A549 (cell line): ENCODE results near the gene SPSB1. TPM values are rescaled to one million over a fixed set of nuclear protein-coding genes. Genes with fewer than 3 reads are reported as not detected.
A peak's percentile ranks its signal among the peaks of the same experiment; 100 is the strongest.

Experiments used
- ATAC-seq, 2 experiments: fragments of 200-7000 bp in 1 of 2; fragments of >200 bp in 1 of 2; cut with Nextera tagmentation in 1 of 2; cut with Tn5 transposase in 1 of 2; 3 replicates each; pipeline versions ENCODE4 v1.8.0 to v1.9.1; 2018 to 2020; ENCODE audit warnings: mild to moderate bottlenecking in 1 of 2, moderate library complexity in 1 of 2
- CTCF ChIA-PET: fragments of 300-600 bp; sonication (Branson Sonifier 250); formaldehyde crosslinking; extraction: SDS; loops from one replicate; lab custom pipeline; 2021; ENCODE audit warnings: antibody characterized with exemption, inconsistent platforms; lab: Yijun Ruan, JAX
- POLR2A ChIA-PET: fragments of 350-600 bp; formaldehyde crosslinking; extraction: SDS; loops from one replicate; lab custom pipeline; 2021; ENCODE audit warnings: antibody characterized with exemption, inconsistent platforms; lab: Yijun Ruan, JAX
- DNase-seq, 2 experiments: peaks; one replicate each; pipeline versions ENCODE4 v3.0.0 to v3.0.0-alpha.2; 2011 to 2016; ENCODE audit warnings: low read depth in 1 of 2, low spot score in 1 of 2
- FAIRE-seq: peaks from 2 replicates; lab custom pipeline; 2011; peaks lifted over from hg19 to GRCh38; lab: Jason Lieb, UNC
- H3K27ac ChIP-seq, 2 experiments: fragments of >200 bp; sonication (Bioruptor Twin); formaldehyde crosslinking; 3 replicates each; pipeline ENCODE4 v1.5.1; 2016 to 2017
- H3K4me1 ChIP-seq: fragments of >200 bp; sonication (Bioruptor Twin); formaldehyde crosslinking; 3 replicates; pipeline ENCODE4 v1.6.1; 2016
- H3K4me2 ChIP-seq: fragments of >200 bp; sonication (Bioruptor Twin); formaldehyde crosslinking; 3 replicates; pipeline ENCODE4 v1.6.1; 2016
- H3K4me3 ChIP-seq: fragments of >200 bp; sonication (Bioruptor Twin); formaldehyde crosslinking; 3 replicates; pipeline ENCODE4 v1.5.1; 2016
- H3K9me3 ChIP-seq: fragments of >200 bp; sonication (Bioruptor Twin); formaldehyde crosslinking; 3 replicates; pipeline ENCODE4 v1.6.1; 2016
- BHLHE40 ChIP-seq: IDR thresholded peaks from 2 replicates; pipeline ENCODE4 v1.6.1; 2012; ENCODE audit warnings: low read depth, low read length, inconsistent platforms
- CHD4 ChIP-seq: fragments of 200-600 bp; sonication (generic); IDR thresholded peaks from 2 replicates; pipeline ENCODE4 v1.6.1; 2016; ENCODE audit warnings: antibody characterized with exemption, mild to moderate bottlenecking, borderline replicate concordance
- CTCF ChIP-seq: fragments of >200 bp; sonication (Bioruptor Twin); formaldehyde crosslinking; IDR thresholded peaks from 3 replicates; pipeline ENCODE4 v1.5.1; 2016
- E2F6 ChIP-seq: IDR thresholded peaks from 2 replicates; pipeline ENCODE4 v1.6.1; 2012; ENCODE audit warnings: low read depth, borderline replicate concordance
- ELK1 ChIP-seq: fragments of 150-350 bp; IDR thresholded peaks from 2 replicates; pipeline ENCODE4 v1.6.1; 2014; ENCODE audit warnings: low read depth, mild to moderate bottlenecking, low read length
- ESRRA ChIP-seq: fragments of 150-350 bp; IDR thresholded peaks from 2 replicates; pipeline ENCODE4 v1.6.1; 2014; ENCODE audit warnings: mild to moderate bottlenecking, low read length, borderline replicate concordance
- FOXS1 ChIP-seq: fragments of 250-450 bp; sonication (Bioruptor Pico); IDR thresholded peaks from 2 replicates; pipeline ENCODE4 v1.5.0; 2020; ENCODE audit warnings: mild to moderate bottlenecking, moderate library complexity
- HOXB13 ChIP-seq: fragments of 250-450 bp; sonication (Bioruptor Pico); IDR thresholded peaks from 2 replicates; pipeline ENCODE4 v1.5.0; 2020; ENCODE audit warnings: low read depth, mild to moderate bottlenecking, moderate library complexity
- JUN ChIP-seq, 2 experiments: fragments of >200 bp; sonication (Bioruptor Twin); formaldehyde crosslinking; IDR thresholded peaks; 2 replicates in 1 of 2; 3 replicates in 1 of 2; pipeline ENCODE4 v1.6.1; 2016 to 2017
- JUNB ChIP-seq: fragments of >200 bp; sonication (Bioruptor Twin); formaldehyde crosslinking; IDR thresholded peaks from 2 replicates; pipeline ENCODE4 v1.6.1; 2016
- NPAS2 ChIP-seq: fragments of 250-450 bp; sonication (Bioruptor Pico); IDR thresholded peaks from 2 replicates; pipeline ENCODE4 v1.8.0; 2022; ENCODE audit warnings: mild to moderate bottlenecking, moderate library complexity, borderline replicate concordance
- POLR2A ChIP-seq: IDR thresholded peaks from 2 replicates; pipeline ENCODE4 v1.6.1; 2012; ENCODE audit warnings: mild to moderate bottlenecking, low read length
- POLR2AphosphoS2 ChIP-seq: conservative IDR thresholded peaks from 2 replicates; pipeline ENCODE4 v1.6.1; 2012; ENCODE audit warnings: low read length, improper control_type of control experiment, inconsistent platforms
- RAD21 ChIP-seq, 2 experiments: fragments of >200 bp in 1 of 2; sonication (Bioruptor Twin) in 1 of 2; formaldehyde crosslinking in 1 of 2; IDR thresholded peaks in 1 of 2; conservative IDR thresholded peaks in 1 of 2; 2 replicates in 1 of 2; 3 replicates in 1 of 2; pipeline ENCODE4 v1.6.1; 2012 to 2018; ENCODE audit warnings: inconsistent platforms in 1 of 2
- RARB ChIP-seq: fragments of 250-450 bp; sonication (Bioruptor Pico); IDR thresholded peaks from 2 replicates; pipeline ENCODE4 v1.8.0; 2021; ENCODE audit warnings: mild to moderate bottlenecking, moderate library complexity
- RFX5 ChIP-seq: fragments of 450-650 bp; IDR thresholded peaks from 2 replicates; pipeline ENCODE4 v1.7.1; 2014; ENCODE audit warnings: antibody characterized with exemption, mild to moderate bottlenecking, moderate library complexity
- SMC3 ChIP-seq: fragments of >200 bp; sonication (Bioruptor Twin); formaldehyde crosslinking; IDR thresholded peaks from 3 replicates; pipeline ENCODE4 v1.6.1; 2018; ENCODE audit warnings: inconsistent platforms
- TP53 ChIP-seq: fragments of 250-450 bp; sonication (Bioruptor Pico); IDR thresholded peaks from 2 replicates; pipeline ENCODE4 v1.5.0; 2021; ENCODE audit warnings: mild to moderate bottlenecking, moderate library complexity
- WGBS: methylation state at CpG from one replicate; pipeline ENCODE4 v1.1.6; 2017; ENCODE audit errors: missing lambda C conversion rate; 5-methylcytosine and 5-hydroxymethylcytosine counted together
- polyA plus RNA-seq, 4 experiments: library from polyadenylated mRNA; depleted of rRNA in 3 of 4; stranded (reverse); fragments of >200 nt; fragmentation: RNase III in 1 of 4; extraction: RNeasy Plus Mini Kit Qiagen cat#74134 plus additional on column Dnase treatment in 1 of 4; gene quantifications; 2 replicates in 3 of 4; 3 replicates in 1 of 4; pipeline ENCODE4 v1.2.3, GENCODE V29; 2011 to 2017

The SPSB1 gene
- polyA plus RNA-seq, 2 of the 4 experiments (the other 2 are of a cell fraction) = 22.3 to 23.7 TPM

GRCh38 chr1:9249263-9249533, 43.5 kb upstream of the SPSB1 start:
- ChIA-PET POLR2A (no interaction called here), CTCF (interaction anchor here (1.3 to 1.8 kb wide), 5 partner anchors 9 to 246 kb away, joined by 3 to 7 read pairs (median 4); no protein-coding TSS in a partner anchor)
- DNase-seq (no peak), ATAC-seq (no peak), FAIRE-seq (no peak)
- Histone ChIP-seq H3K4me3 (no peak overlapping the region), H3K4me2 (no peak overlapping the region), H3K4me1 (no peaks in the 10 kb centered on the region), H3K27ac (no peak overlapping the region), H3K9me3 (no peaks in the 10 kb centered on the region)
- WGBS = 84% methylated on average over 3 of the region's 3 CpGs
- no peak for TF ChIP-seq RFX5
- no peak for TF ChIP-seq TP53
- TF ChIP-seq RARB = no peak
- no peak for TF ChIP-seq E2F6
- no peak for TF ChIP-seq HOXB13 (CRISPR knock-in tag)
- TF ChIP-seq POLR2AphosphoS2 = no peak
- no peak for TF ChIP-seq POLR2A

- Histone ChIP-seq H3K4me1 (no peaks in the 10 kb centered on the region), H3K9me3 (no peaks in the 10 kb centered on the region), H3K4me2 (no peak overlapping the region), H3K4me3 (no peak overlapping the region), H3K27ac (no peak overlapping the region)
- peak; percentile 37 to 45 for DNase-seq
- no peak for FAIRE-seq
- 74% methylated on average over 12 of the region's 17 CpGs for WGBS
- ATAC-seq = peak; percentile 75 to 90
- ChIA-PET CTCF (interaction anchor here (0.8 to 1.8 kb wide), 6 partner anchors 10 to 246 kb away, joined by 3 to 7 read pairs (median 4); no protein-coding TSS in a partner anchor), POLR2A (no interaction called here)
- TF ChIP-seq JUN (IDR thresholded peaks at IDR 0.05) (no peak), SMC3 (peak; percentile 25; the same call in 1 of the 3 replicates), RAD21 (conservative IDR thresholded peaks at IDR 0.05 in 1 of 2, IDR thresholded peaks at IDR 0.05 in 1 of 2) (peak; percentile 39 to 55; a peak in 4 of 5 replicates), CTCF (peak; percentile 31), ELK1 (no peak), BHLHE40 (no peak)
These were observed 42.9 kb upstream of the SPSB1 start for GRCh38 chr1:9249534-9250410.

GRCh38 chr1:9250411-9251381, 42.0 kb upstream of the SPSB1 start:
- H3K4me2 ChIP-seq = no peak overlapping the region
- no peaks in the 10 kb centered on the region for H3K9me3 ChIP-seq
- FAIRE-seq = no peak
- no peak overlapping the region for H3K4me3 ChIP-seq
- H3K4me1 ChIP-seq = no peaks in the 10 kb centered on the region
- peak; percentile 31 to 37; a peak in 5 of 6 replicates for ATAC-seq
- POLR2A ChIA-PET = interaction anchor here (0.7 kb wide), 1 partner anchor 133 kb away, joined by 3 read pairs; no protein-coding TSS in a partner anchor
- WGBS = 87% methylated on average over 9 of the region's 21 CpGs
- DNase-seq = no peak
- no peak overlapping the region for H3K27ac ChIP-seq
- TF ChIP-seq E2F6 (no peak), FOXS1 (no peak), CHD4 (no peak), NPAS2 (CRISPR knock-in tag) (no peak), ESRRA (no peak), JUNB (no peak), SMC3 (no peak)
- CTCF ChIA-PET = interaction anchor here (0.7 to 2.0 kb wide), 7 partner anchors 10 to 370 kb away, joined by 3 to 8 read pairs (median 4); no protein-coding TSS in a partner anchor
